B cell (primary cell): ENCODE data around the gene ETNPPL. TPM values are rescaled to one million over a fixed set of nuclear protein-coding genes. Genes with fewer than 3 reads are reported as not detected.

ENCODE experiments used
- ATAC-seq: fragments of 200-7000 bp; cut with Tn5 transposase; one replicate; pipeline ENCODE4 v1.10.0; 2021; ENCODE audit warnings: low read depth, mild to moderate bottlenecking, moderate number of reproducible peaks, moderate library complexity
- CTCF ChIA-PET: fragments of 350-600 bp; sonication (Branson Sonifier 250); formaldehyde crosslinking; loops from one replicate; lab custom pipeline; 2021; ENCODE audit warnings: antibody characterized with exemption, inconsistent platforms; lab: Charles Lee
- POLR2A ChIA-PET: fragments of 350-600 bp; sonication (Branson Sonifier 250); formaldehyde crosslinking; loops from one replicate; lab custom pipeline; 2021; ENCODE audit warnings: antibody characterized with exemption; lab: Charles Lee
- DNase-seq: peaks from one replicate; pipeline ENCODE4 v3.0.0; 2013
- H2AFZ ChIP-seq: 2 replicates; pipeline ENCODE4 v1.6.1; 2012; ENCODE audit warnings: mild to moderate bottlenecking, low read depth, low read length; ENCODE audit not compliant: insufficient read depth, poor library complexity, severe bottlenecking
- H3K27ac ChIP-seq, 2 donors: 1 replicate in 1 of 2; 2 replicates in 1 of 2; pipeline ENCODE4 v1.5.1; 2012 to 2013; ENCODE audit warnings: low read length in 2 of 2, mild to moderate bottlenecking in 2 of 2, moderate library complexity in 1 of 2
- H3K27me3 ChIP-seq, 4 experiments: fragments of 200-600 bp in 1 of 4; sonication (generic) in 1 of 4; replicated peaks in 1 of 4; 1 replicate in 2 of 4; 2 replicates in 2 of 4; pipeline versions ENCODE4 v1.6.1 to v1.7.0; 2013 to 2016; ENCODE audit warnings: low read length in 3 of 4, mild to moderate bottlenecking in 2 of 4, mixed read lengths in 1 of 4, moderate library complexity in 1 of 4; ENCODE audit not compliant: insufficient read depth in 4 of 4, control insufficient read depth in 3 of 4; ENCODE audit errors: control extremely low read depth in 1 of 4
- H3K36me3 ChIP-seq, 2 experiments: replicated peaks in 1 of 2; 1 replicate in 1 of 2; 2 replicates in 1 of 2; pipeline versions ENCODE4 v1.6.1 to v1.7.1; 2013; ENCODE audit warnings: low read length in 1 of 2; ENCODE audit not compliant: insufficient read depth in 2 of 2, control insufficient read depth in 1 of 2; ENCODE audit errors: control extremely low read depth in 1 of 2, extremely low read depth in 1 of 2
- H3K4me1 ChIP-seq, 2 donors: fragments of 200-600 bp in 1 of 2; sonication (generic) in 1 of 2; 1 replicate in 1 of 2; 2 replicates in 1 of 2; pipeline versions ENCODE4 v1.5.1 to v1.6.1; 2013 to 2017; ENCODE audit warnings: low read length in 2 of 2; ENCODE audit not compliant: control insufficient read depth in 2 of 2, insufficient read depth in 2 of 2
- H3K4me2 ChIP-seq: replicated peaks from 2 replicates; pipeline ENCODE3; 2012; ENCODE audit warnings: mild to moderate bottlenecking, low read depth, low read length; ENCODE audit not compliant: poor library complexity, severe bottlenecking
- H3K4me3 ChIP-seq, 5 experiments: fragments of 200-600 bp in 1 of 5; sonication (generic) in 1 of 5; 1 replicate in 3 of 5; 2 replicates in 2 of 5; pipeline versions ENCODE4 v1.5.1 to v1.7.0; 2011 to 2016; ENCODE audit warnings: low read length in 4 of 5, mild to moderate bottlenecking in 4 of 5, low read depth in 2 of 5, control low read depth in 1 of 5, moderate library complexity in 1 of 5; ENCODE audit not compliant: insufficient read depth in 1 of 5; ENCODE audit errors: control extremely low read depth in 1 of 5, extremely low read depth in 1 of 5
- H3K79me2 ChIP-seq: fragments of 200-600 bp; sonication (generic); one replicate; pipeline ENCODE4 v1.6.0; 2016; ENCODE audit warnings: low read length; ENCODE audit not compliant: control insufficient read depth, insufficient read depth
- H3K9ac ChIP-seq: fragments of 200-600 bp; sonication (generic); 2 replicates; pipeline ENCODE4 v1.6.1; 2017; ENCODE audit warnings: mild to moderate bottlenecking, low read length, moderate library complexity
- H3K9me3 ChIP-seq, 3 donors: one replicate each; pipeline versions ENCODE4 v1.6.1 to v1.7.1; 2013; ENCODE audit warnings: low read length in 2 of 3; ENCODE audit not compliant: control insufficient read depth in 2 of 3, insufficient read depth in 1 of 3; ENCODE audit errors: control extremely low read depth in 1 of 3
- H4K20me1 ChIP-seq: 2 replicates; pipeline ENCODE4 v1.6.0; 2012; ENCODE audit warnings: mild to moderate bottlenecking, low read length; ENCODE audit not compliant: insufficient read depth, control insufficient read depth, poor library complexity, severe bottlenecking
- H3K27ac Mint-ChIP-seq: one replicate; pipeline ENCODE4 v1.8.0; 2021; ENCODE audit warnings: mixed read lengths
- H3K27me3 Mint-ChIP-seq: one replicate; pipeline ENCODE4 v1.8.0; 2021; ENCODE audit warnings: mixed read lengths
- H3K4me1 Mint-ChIP-seq: one replicate; pipeline ENCODE4 v1.8.0; 2021; ENCODE audit warnings: mixed read lengths
- H3K4me3 Mint-ChIP-seq: one replicate; pipeline ENCODE4 v1.8.0; 2021; ENCODE audit warnings: mixed read lengths
- H3K9me3 Mint-ChIP-seq: one replicate; pipeline ENCODE4 v1.8.0; 2022; ENCODE audit warnings: mixed read lengths; ENCODE audit not compliant: insufficient read depth
- EZH2 ChIP-seq: IDR thresholded peaks from 2 replicates; pipeline ENCODE4 v1.6.1; 2012; ENCODE audit warnings: borderline replicate concordance, low read depth, mild to moderate bottlenecking, moderate library complexity, low read length; ENCODE audit not compliant: insufficient read depth, poor library complexity, severe bottlenecking
- WGBS: methylation state at CpG from one replicate; pipeline ENCODE4 v1.1.5; 2013; ENCODE audit warnings: missing lambda C conversion rate; ENCODE audit not compliant: insufficient coverage; 5-methylcytosine and 5-hydroxymethylcytosine counted together
- intact Hi-C: fragments of 100-400 bp; cut with micrococcal nuclease; formaldehyde crosslinking; loops from one replicate; pipeline ENCODE4 v1.10.0; 2022
- polyA plus RNA-seq: library from polyadenylated mRNA; depleted of rRNA; stranded (reverse); fragments of >200 nt; gene quantifications from 2 replicates; pipeline ENCODE4 v1.2.3, GENCODE V29; 2012
- total RNA-seq, 2 donors: library from RNA; stranded (reverse); fragments of 120-200 nt in 1 of 2; gene quantifications; 1 replicate in 1 of 2; 2 replicates in 1 of 2; pipeline versions ENCODE4 v1.2.3 to v1.2.4, GENCODE V29; 2013 to 2022
- TF ChIP-seq, protein P1 (sequence below): fragments of 200-600 bp; IDR thresholded peaks from one replicate; pipeline ENCODE4 v1.8.0; 2022; ENCODE audit warnings: antibody characterized with exemption, mild to moderate bottlenecking

The ETNPPL gene
- total and polyA plus RNA-seq, 2 donors (not counting 1 experiment from before 2014, with no cell fraction given) = not detected

DNA sequence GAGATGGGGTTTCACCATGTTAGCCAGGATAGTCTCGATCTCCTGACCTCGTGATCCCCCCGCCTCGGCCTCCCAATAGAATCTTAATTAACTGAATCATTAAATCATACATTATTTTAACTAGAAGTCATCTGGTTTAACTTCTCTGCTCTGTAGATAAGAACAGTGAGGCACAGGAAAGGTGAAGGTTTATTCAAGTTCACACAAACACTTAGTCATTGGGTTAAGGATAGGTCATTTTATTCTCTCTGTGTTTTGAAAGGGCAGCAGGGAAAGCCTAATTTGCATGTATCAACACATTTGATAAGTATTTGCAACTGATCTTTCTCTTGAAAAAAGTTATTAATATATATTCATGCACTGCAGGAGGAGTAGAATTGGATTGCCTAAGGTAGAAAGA is 1.1 kb upstream of the ETNPPL start:
- H3K9ac ChIP-seq = no peak overlapping the region
- ChIA-PET CTCF (no interaction called here), POLR2A (no interaction called here)
- H3K27me3 ChIP-seq = peaks cover 0 to 36% (median 19%) of the 10 kb centered on the region in 4 experiments
- Mint-ChIP-seq H3K9me3 (no peaks in the 10 kb centered on the region), H3K27ac (no peak overlapping the region), H3K4me3 (no peak overlapping the region), H3K27me3 (peaks cover 42% of the 10 kb centered on the region), H3K4me1 (peaks cover 14% of the 10 kb centered on the region)
- H3K4me3 ChIP-seq = no peak overlapping the region
- ATAC-seq (no peak), DNase-seq (no peak)
- peaks cover 0 to 5% (median 3%) of the 10 kb centered on the region in 3 donors for H3K9me3 ChIP-seq
- TF ChIP-seq EZH2 = no peak
- TF ChIP-seq, protein P1, sequence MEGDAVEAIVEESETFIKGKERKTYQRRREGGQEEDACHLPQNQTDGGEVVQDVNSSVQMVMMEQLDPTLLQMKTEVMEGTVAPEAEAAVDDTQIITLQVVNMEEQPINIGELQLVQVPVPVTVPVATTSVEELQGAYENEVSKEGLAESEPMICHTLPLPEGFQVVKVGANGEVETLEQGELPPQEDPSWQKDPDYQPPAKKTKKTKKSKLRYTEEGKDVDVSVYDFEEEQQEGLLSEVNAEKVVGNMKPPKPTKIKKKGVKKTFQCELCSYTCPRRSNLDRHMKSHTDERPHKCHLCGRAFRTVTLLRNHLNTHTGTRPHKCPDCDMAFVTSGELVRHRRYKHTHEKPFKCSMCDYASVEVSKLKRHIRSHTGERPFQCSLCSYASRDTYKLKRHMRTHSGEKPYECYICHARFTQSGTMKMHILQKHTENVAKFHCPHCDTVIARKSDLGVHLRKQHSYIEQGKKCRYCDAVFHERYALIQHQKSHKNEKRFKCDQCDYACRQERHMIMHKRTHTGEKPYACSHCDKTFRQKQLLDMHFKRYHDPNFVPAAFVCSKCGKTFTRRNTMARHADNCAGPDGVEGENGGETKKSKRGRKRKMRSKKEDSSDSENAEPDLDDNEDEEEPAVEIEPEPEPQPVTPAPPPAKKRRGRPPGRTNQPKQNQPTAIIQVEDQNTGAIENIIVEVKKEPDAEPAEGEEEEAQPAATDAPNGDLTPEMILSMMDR = no peak
- intact Hi-C loops = no loop called here
- H4K20me1 ChIP-seq = no peaks in the 10 kb centered on the region
- H3K27ac ChIP-seq = no peak overlapping the region
- no peaks in the 10 kb centered on the region for H3K79me2 ChIP-seq
- H3K4me1 ChIP-seq = peaks cover 13% of the 10 kb centered on the region in 2 donors
- no peaks in the 10 kb centered on the region for H3K36me3 ChIP-seq
- WGBS = no CpG with 5 or more reads among the region's 4 CpGs
- no peak overlapping the region for H2AFZ ChIP-seq
- no peak overlapping the region for H3K4me2 ChIP-seq

DNA sequence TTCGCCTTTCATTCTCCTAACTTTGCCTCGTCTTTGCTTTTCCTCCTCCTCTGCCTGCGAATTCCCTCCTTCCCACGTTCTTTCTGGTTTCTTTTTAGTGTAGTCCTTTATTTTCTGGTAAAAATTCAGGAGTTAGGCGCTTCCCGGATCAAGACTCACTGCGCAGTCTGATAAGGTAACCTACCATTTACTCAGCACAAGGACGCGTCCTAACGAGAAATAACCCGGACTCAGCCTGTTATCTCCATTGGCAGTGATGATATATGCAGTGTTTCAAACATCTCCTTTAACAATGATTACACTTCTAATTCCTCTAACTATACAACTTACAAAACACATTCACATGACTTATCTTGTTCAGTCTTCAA is 357 bp upstream of the ETNPPL start:
- POLR2A ChIA-PET = no interaction called here
- peaks cover 14% of the 10 kb centered on the region for H3K4me1 Mint-ChIP-seq
- Histone ChIP-seq H3K4me3 (peak overlapping the region in 2 of 5 experiments; percentile 40 to 55), H4K20me1 (no peaks in the 10 kb centered on the region), H3K36me3 (no peaks in the 10 kb centered on the region), H3K27me3 (peaks cover 0 to 36% (median 19%) of the 10 kb centered on the region in 4 experiments), H3K9ac (peak overlapping the region; percentile 50), H3K9me3 (peaks cover 0 to 5% (median 3%) of the 10 kb centered on the region in 3 donors), H3K4me2 (peak overlapping the region; percentile 72), H2AFZ (peak overlapping the region; percentile 72), H3K4me1 (peaks cover 13% of the 10 kb centered on the region in 2 donors), H3K27ac (no peak overlapping the region), H3K79me2 (no peaks in the 10 kb centered on the region)
- CTCF ChIA-PET = no interaction called here
- no peak overlapping the region for H3K27ac Mint-ChIP-seq
- peaks cover 42% of the 10 kb centered on the region for H3K27me3 Mint-ChIP-seq
- ATAC-seq (no peak), DNase-seq (no peak)
- no peaks in the 10 kb centered on the region for H3K9me3 Mint-ChIP-seq
- TF ChIP-seq, protein P1 = no peak
- TF ChIP-seq EZH2 = no peak
- 20% methylated on average over 1 of the region's 11 CpGs for WGBS
- intact Hi-C loops = no loop called here
- peak overlapping the region; percentile 65 for H3K4me3 Mint-ChIP-seq
